GM12892 (cell line): ENCODE measurements around the gene KMT2C.

ENCODE experiments used
- POLR2A ChIP-seq: IDR thresholded peaks from 2 replicates; pipeline ENCODE4 v1.6.1; 2011; ENCODE audit warnings: low read depth, low read length, control low read depth
- POLR2AphosphoS5 ChIP-seq: IDR thresholded peaks from 2 replicates; pipeline ENCODE4 v1.6.1; 2011; ENCODE audit warnings: low read depth, low read length, control low read depth
- TAF1 ChIP-seq: IDR thresholded peaks from 2 replicates; pipeline ENCODE4 v1.6.1; 2011; ENCODE audit warnings: low read depth, mild to moderate bottlenecking, control low read depth, low read length, borderline replicate concordance

DNA sequence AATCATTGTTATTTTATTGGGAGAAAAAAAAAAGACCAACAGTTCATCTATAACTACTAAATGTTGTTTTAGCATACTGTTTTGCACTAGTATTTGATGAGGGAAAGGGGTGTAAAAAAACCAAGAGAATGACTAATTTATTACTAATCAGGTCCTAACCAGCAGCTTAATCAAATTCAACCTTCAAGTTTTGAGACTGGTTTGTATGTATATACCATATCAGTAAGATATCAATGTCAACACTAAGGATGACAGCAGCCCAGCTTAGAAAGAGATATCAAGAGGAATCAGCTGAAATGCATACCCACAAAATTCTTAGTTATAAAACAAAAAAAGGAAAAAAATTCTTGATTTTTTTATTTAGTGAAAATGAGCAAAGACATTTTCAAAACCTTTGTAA lies 122.6 kb downstream of the KMT2C start:
- no peak for TF ChIP-seq TAF1
- TF ChIP-seq POLR2A, result no peak
- TF ChIP-seq POLR2AphosphoS5, result no peak
